Non-pigmented ciliary epithelial cell (primary cell): Measurements from ENCODE around the gene MGRN1.

Source experiments
- DNase-seq: peaks from one replicate; pipeline ENCODE4 v3.0.0-alpha.2; 2010; ENCODE audit warnings: low read depth

MGRN1 gene

GRCh38 chr16:4675864-4676786 lies 51.5 kb downstream of the MGRN1 start:
- DNase-seq, result no peak

- DNase-seq, result no peak
Observed at GRCh38 chr16:4676831-4677230, 52.2 kb downstream of the MGRN1 start.

GRCh38 chr16:4677390-4677789 lies 52.8 kb downstream of the MGRN1 start:
- no peak for DNase-seq

- no peak for DNase-seq
Observed at GRCh38 chr16:4677994-4678393, 53.4 kb downstream of the MGRN1 start.

GRCh38 chr16:4678596-4678995 lies 54.0 kb downstream of the MGRN1 start:
- DNase-seq, result no peak

- DNase-seq, result no peak
Observed at GRCh38 chr16:4679156-4679849, 54.7 kb downstream of the MGRN1 start.

GRCh38 chr16:4679850-4680636 lies 55.4 kb downstream of the MGRN1 start:
- DNase-seq, result no peak

- DNase-seq, result no peak
Observed at GRCh38 chr16:4680673-4681470, 56.2 kb downstream of the MGRN1 start.

- no peak for DNase-seq
Observed at GRCh38 chr16:4681471-4682083, 57.0 kb downstream of the MGRN1 start.

GRCh38 chr16:4682084-4682591 lies 57.5 kb downstream of the MGRN1 start:
- no peak for DNase-seq

- DNase-seq, result no peak
Observed at GRCh38 chr16:4682616-4683254, 58.1 kb downstream of the MGRN1 start.

- no peak for DNase-seq
Observed at GRCh38 chr16:4683255-4684057, 58.8 kb downstream of the MGRN1 start.

GRCh38 chr16:4684058-4684715 lies 59.6 kb downstream of the MGRN1 start:
- no peak for DNase-seq

GRCh38 chr16:4684763-4685162 lies 60.1 kb downstream of the MGRN1 start:
- DNase-seq, result no peak

GRCh38 chr16:4685292-4685691 lies 60.7 kb downstream of the MGRN1 start:
- no peak for DNase-seq

GRCh38 chr16:4685776-4686496 lies 61.3 kb downstream of the MGRN1 start:
- DNase-seq, result no peak

- DNase-seq, result no peak
Observed at GRCh38 chr16:4686497-4687210, 62.0 kb downstream of the MGRN1 start.

- no peak for DNase-seq
Observed at GRCh38 chr16:4687416-4687815, 62.8 kb downstream of the MGRN1 start.
